ENCODE data around the gene HYOU1. TPM values are rescaled to one million over a fixed set of nuclear protein-coding genes. Genes with fewer than 3 reads are reported as not detected.

The HYOU1 gene
- total RNA-seq, 2 donors from 2014 or later = 277 to 315 TPM

DNA sequence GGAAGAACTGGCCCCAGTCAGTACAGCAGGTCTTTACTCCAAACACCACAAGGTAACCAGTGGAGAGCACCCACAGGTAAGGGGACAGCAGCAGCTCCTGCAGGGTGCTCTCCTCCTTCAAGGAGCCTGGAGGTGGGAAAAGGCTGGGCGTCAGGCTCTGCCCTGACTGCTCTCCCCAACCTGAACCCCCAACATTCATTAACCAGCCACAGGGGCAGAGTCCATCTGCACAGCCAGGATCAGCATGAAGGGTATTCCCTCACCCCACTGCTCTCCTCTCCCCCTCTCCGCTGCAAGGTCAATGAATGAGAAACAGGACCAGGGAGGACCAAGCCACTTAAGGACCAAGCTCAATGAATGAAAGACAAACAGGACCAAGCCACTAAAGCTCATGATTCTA is 30.0 kb downstream of the HYOU1 start:
- 93 to 100% methylated on average over 1 to 2 of the region's 2 CpGs for WGBS, 2 experiments (ENCODE audit: insufficient coverage in 1 of 2, insufficient read length in 1 of 2)
- H3K9me3 Mint-ChIP-seq = no peaks in the 10 kb centered on the region
- H3K36me3 ChIP-seq (ENCODE audit: control insufficient read depth, insufficient read depth, low read length) = peaks cover 45% of the 10 kb centered on the region

DNA sequence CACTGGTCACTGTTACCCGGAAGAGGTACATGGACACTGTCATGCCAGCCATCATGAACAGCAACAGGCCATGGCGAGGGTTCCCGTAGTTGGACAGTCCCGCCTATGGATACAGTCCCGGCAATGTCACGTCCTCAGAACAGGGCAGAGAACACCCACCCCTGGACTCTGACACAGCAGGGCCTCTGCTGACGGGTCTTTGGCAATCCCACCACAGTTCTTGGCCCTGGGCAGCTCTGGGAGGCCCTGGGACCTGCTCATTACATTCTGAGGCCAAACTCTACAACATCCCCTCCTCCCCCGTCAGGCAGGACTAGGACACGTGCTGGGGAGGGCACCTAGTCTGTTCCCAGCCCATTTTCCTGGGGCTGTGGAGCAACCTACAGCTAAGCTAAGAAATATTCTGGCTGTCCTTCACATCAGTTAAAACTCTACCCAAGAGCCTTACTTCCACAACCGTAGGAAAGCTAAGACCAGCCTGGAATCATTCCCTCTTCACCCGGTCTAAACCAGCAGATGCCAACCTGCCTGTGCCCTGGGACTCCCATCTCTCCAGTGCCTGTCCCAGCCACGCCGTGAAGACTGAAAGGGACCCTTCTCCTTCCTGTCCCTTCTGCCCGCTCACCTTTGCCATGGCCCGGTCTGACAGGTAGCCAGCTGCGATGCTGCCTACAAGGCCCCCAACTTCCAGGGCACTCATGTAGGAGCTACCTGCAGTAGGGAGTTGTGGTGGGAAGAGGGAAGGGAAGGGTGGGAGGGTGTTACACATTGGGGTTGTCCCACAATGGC is 30.8 kb downstream of the HYOU1 start:
- Mint-ChIP-seq H3K4me1 (peaks cover 56% of the 10 kb centered on the region), H3K4me3 (no peak overlapping the region), H3K27me3 (ENCODE audit: insufficient read depth) (no peaks in the 10 kb centered on the region), H3K9me3 (no peaks in the 10 kb centered on the region), H3K27ac (no peak overlapping the region), H3K36me3 (ENCODE audit: low read depth) (peaks cover 64% of the 10 kb centered on the region)
- H3K9ac ChIP-seq (ENCODE audit: extremely low read depth, low read length, poor library complexity, severe bottlenecking) = no peak overlapping the region
- no peak for DNase-seq
- H3K27ac ChIP-seq (ENCODE audit: low read depth, low read length) = no peak overlapping the region
- H3K27me3 ChIP-seq (ENCODE audit: control insufficient read depth, insufficient read depth, low read length, poor library complexity, severe bottlenecking) = no peaks in the 10 kb centered on the region
- H3K4me1 ChIP-seq (ENCODE audit: control insufficient read depth, insufficient read depth, low read length) = peaks cover 27% of the 10 kb centered on the region
- 94 to 96% methylated on average over 12 to 16 of the region's 16 CpGs for WGBS, 2 experiments (ENCODE audit: insufficient coverage in 1 of 2, insufficient read length in 1 of 2)
- peaks cover 51% of the 10 kb centered on the region for H3K36me3 ChIP-seq (ENCODE audit: control insufficient read depth, insufficient read depth, low read length)
- no peak overlapping the region for H3K4me3 ChIP-seq (ENCODE audit: low read length)
- TF ChIP-seq, protein P1, sequence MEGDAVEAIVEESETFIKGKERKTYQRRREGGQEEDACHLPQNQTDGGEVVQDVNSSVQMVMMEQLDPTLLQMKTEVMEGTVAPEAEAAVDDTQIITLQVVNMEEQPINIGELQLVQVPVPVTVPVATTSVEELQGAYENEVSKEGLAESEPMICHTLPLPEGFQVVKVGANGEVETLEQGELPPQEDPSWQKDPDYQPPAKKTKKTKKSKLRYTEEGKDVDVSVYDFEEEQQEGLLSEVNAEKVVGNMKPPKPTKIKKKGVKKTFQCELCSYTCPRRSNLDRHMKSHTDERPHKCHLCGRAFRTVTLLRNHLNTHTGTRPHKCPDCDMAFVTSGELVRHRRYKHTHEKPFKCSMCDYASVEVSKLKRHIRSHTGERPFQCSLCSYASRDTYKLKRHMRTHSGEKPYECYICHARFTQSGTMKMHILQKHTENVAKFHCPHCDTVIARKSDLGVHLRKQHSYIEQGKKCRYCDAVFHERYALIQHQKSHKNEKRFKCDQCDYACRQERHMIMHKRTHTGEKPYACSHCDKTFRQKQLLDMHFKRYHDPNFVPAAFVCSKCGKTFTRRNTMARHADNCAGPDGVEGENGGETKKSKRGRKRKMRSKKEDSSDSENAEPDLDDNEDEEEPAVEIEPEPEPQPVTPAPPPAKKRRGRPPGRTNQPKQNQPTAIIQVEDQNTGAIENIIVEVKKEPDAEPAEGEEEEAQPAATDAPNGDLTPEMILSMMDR (conservative IDR thresholded peaks at IDR 0.05) = no peak
- H3K9me3 ChIP-seq (ENCODE audit: control insufficient read depth, low read length) = no peaks in the 10 kb centered on the region

More for the DNA sequence above, 30.0 kb downstream of the HYOU1 start:
- Histone ChIP-seq H3K9me3 (ENCODE audit: control insufficient read depth, low read length) (no peaks in the 10 kb centered on the region), H3K4me1 (ENCODE audit: control insufficient read depth, insufficient read depth, low read length) (peaks cover 27% of the 10 kb centered on the region), H3K9ac (ENCODE audit: extremely low read depth, low read length, poor library complexity, severe bottlenecking) (no peak overlapping the region), H3K27me3 (ENCODE audit: control insufficient read depth, insufficient read depth, low read length, poor library complexity, severe bottlenecking) (no peaks in the 10 kb centered on the region), H3K4me3 (ENCODE audit: low read length) (no peak overlapping the region), H3K27ac (ENCODE audit: low read depth, low read length) (no peak overlapping the region)
- H3K27ac Mint-ChIP-seq = no peak overlapping the region
- DNase-seq = no peak
- no peaks in the 10 kb centered on the region for H3K27me3 Mint-ChIP-seq (ENCODE audit: insufficient read depth)
- peaks cover 56% of the 10 kb centered on the region for H3K36me3 Mint-ChIP-seq (ENCODE audit: low read depth)
- TF ChIP-seq, protein P1 (conservative IDR thresholded peaks at IDR 0.05) = no peak
- peaks cover 60% of the 10 kb centered on the region for H3K4me1 Mint-ChIP-seq
- H3K4me3 Mint-ChIP-seq = peak overlapping the region; percentile 70

DNA sequence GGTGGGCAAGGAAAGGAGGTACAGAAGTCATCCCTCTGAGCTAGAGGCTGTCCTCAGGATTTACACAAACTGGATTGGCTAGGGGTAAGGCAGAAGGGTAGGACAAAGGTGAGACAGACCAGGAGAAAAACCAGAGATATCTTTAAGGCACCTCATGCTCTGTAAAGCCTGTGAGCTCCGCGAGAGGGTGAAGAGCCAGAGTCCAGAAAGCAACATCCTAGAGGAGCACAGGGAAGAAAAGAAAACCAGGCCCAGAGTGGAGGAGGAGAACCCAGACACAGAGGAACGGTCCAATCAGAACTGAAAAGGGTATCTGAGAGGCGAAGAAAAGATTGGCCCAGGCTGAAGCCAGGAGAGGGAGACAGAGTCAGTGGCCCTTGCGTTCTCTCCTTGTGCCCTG is 31.5 kb downstream of the HYOU1 start:
- DNase-seq = no peak
- H3K9ac ChIP-seq (ENCODE audit: extremely low read depth, low read length, poor library complexity, severe bottlenecking) = no peak overlapping the region
- Mint-ChIP-seq H3K36me3 (ENCODE audit: low read depth) (peaks cover 65% of the 10 kb centered on the region), H3K4me3 (no peak overlapping the region), H3K4me1 (peaks cover 56% of the 10 kb centered on the region), H3K27ac (peak overlapping the region; percentile 62), H3K9me3 (no peaks in the 10 kb centered on the region), H3K27me3 (ENCODE audit: insufficient read depth) (no peaks in the 10 kb centered on the region)
- TF ChIP-seq, protein P1 (conservative IDR thresholded peaks at IDR 0.05) = no peak
- H3K36me3 ChIP-seq (ENCODE audit: control insufficient read depth, insufficient read depth, low read length) = peaks cover 55% of the 10 kb centered on the region
- H3K4me1 ChIP-seq (ENCODE audit: control insufficient read depth, insufficient read depth, low read length) = peaks cover 27% of the 10 kb centered on the region
- H3K4me3 ChIP-seq (ENCODE audit: low read length) = no peak overlapping the region
- H3K27ac ChIP-seq (ENCODE audit: low read depth, low read length) = no peak overlapping the region
- H3K27me3 ChIP-seq (ENCODE audit: control insufficient read depth, insufficient read depth, low read length, poor library complexity, severe bottlenecking) = no peaks in the 10 kb centered on the region
- no peaks in the 10 kb centered on the region for H3K9me3 ChIP-seq (ENCODE audit: control insufficient read depth, low read length)
- WGBS, 2 experiments (ENCODE audit: insufficient coverage in 1 of 2, insufficient read length in 1 of 2) = 94 to 95% methylated on average over 5 of the region's 5 CpGs
